ENCODE data around the gene NELL1.

Gene NELL1

DNA sequence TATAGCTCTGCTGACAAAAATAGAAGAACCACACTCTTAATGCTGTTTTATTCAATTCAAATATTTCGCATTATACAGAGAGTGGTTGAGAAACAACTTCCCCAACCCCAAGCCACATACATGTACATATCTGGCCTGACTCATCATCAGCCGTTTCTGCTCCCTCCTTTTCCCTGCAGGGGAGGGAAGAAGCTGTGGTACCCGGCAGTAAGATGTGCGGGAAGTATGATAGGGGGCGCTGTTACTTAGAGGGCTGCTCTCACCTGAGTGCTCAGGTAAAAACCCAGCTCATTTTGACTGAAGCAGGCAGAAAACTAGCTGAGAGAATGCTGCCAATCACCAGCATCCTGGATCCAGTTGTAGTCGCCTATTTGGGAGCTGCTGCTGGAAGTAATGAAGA lies 85.5 kb downstream of the NELL1 start:
- DNase-seq (ENCODE audit: extremely low spot score), result peak; percentile 20
- ChIA-PET POLR2A (no interaction called here), CTCF (interaction anchor here (0.6 to 0.8 kb wide), 2 partner anchors 15 to 555 kb away, joined by 3 read pairs; no protein-coding TSS in a partner anchor)
- TF ChIP-seq L3MBTL2 (conservative IDR thresholded peaks at IDR 0.05) (no peak), CTBP1 (IDR thresholded peaks at IDR 0.05; ENCODE audit: borderline replicate concordance) (no peak), LEF1 (IDR thresholded peaks at IDR 0.05; ENCODE audit: borderline replicate concordance) (no peak), ZNF384 (IDR thresholded peaks at IDR 0.05) (no peak), ARNT (IDR thresholded peaks at IDR 0.05) (no peak), ELF4 (IDR thresholded peaks at IDR 0.05) (no peak), TARDBP (IDR thresholded peaks at IDR 0.05) (no peak), FOXK2 (IDR thresholded peaks at IDR 0.05) (no peak), HDGF (IDR thresholded peaks at IDR 0.05; ENCODE audit: borderline replicate concordance) (no peak), FOXM1 (IDR thresholded peaks at IDR 0.05; ENCODE audit: borderline replicate concordance) (no peak)
- TF ChIP-seq, protein P1, sequence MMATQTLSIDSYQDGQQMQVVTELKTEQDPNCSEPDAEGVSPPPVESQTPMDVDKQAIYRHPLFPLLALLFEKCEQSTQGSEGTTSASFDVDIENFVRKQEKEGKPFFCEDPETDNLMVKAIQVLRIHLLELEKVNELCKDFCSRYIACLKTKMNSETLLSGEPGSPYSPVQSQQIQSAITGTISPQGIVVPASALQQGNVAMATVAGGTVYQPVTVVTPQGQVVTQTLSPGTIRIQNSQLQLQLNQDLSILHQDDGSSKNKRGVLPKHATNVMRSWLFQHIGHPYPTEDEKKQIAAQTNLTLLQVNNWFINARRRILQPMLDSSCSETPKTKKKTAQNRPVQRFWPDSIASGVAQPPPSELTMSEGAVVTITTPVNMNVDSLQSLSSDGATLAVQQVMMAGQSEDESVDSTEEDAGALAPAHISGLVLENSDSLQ (IDR thresholded peaks at IDR 0.05), result no peak

GRCh38 chr11:20759541-20759940 lies 90.2 kb downstream of the NELL1 start:
- ChIA-PET POLR2A (no interaction called here), CTCF (no interaction called here)
- DNase-seq (ENCODE audit: extremely low spot score), result no peak
- TF ChIP-seq ELF4 (IDR thresholded peaks at IDR 0.05) (no peak), FOXA1 (IDR thresholded peaks at IDR 0.05) (no peak), CTBP1 (IDR thresholded peaks at IDR 0.05; ENCODE audit: borderline replicate concordance) (no peak), ARNT (IDR thresholded peaks at IDR 0.05) (no peak), SP1 (IDR thresholded peaks at IDR 0.05) (no peak), ZNF384 (IDR thresholded peaks at IDR 0.05) (no peak), FOXM1 (IDR thresholded peaks at IDR 0.05; ENCODE audit: borderline replicate concordance) (no peak)

DNA sequence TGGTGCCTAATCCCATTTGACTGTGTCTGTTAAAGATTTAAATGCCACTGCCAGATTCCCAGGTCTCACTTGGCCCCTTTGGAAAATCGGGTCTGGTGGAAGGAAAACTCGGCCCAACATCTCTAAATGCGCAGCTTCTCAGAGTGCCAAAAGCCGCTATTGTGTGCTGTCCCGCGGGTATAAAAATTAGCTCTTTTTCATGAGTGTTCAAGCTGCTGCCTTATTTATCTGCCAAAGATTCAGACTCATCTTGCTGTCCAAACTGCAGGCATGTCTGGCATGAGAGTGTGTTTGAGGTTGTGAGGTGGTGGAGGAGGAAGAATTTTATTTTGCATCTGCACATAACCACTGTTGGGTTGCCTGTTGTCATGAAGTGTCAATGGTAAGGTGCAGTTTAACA lies 91.4 kb downstream of the NELL1 start:
- POLR2A ChIA-PET, result no interaction called here
- DNase-seq (ENCODE audit: extremely low spot score), result no peak
- CTCF ChIA-PET, result no interaction called here
- TF ChIP-seq L3MBTL2 (conservative IDR thresholded peaks at IDR 0.05) (no peak), FOXM1 (IDR thresholded peaks at IDR 0.05; ENCODE audit: borderline replicate concordance) (no peak), LEF1 (IDR thresholded peaks at IDR 0.05; ENCODE audit: borderline replicate concordance) (no peak), HDGF (IDR thresholded peaks at IDR 0.05; ENCODE audit: borderline replicate concordance) (no peak), NFRKB (IDR thresholded peaks at IDR 0.05) (no peak), ZNF384 (IDR thresholded peaks at IDR 0.05) (no peak), FOXK2 (IDR thresholded peaks at IDR 0.05) (no peak), BHLHE40 (IDR thresholded peaks at IDR 0.05; ENCODE audit: borderline replicate concordance) (no peak), SP1 (IDR thresholded peaks at IDR 0.05) (no peak)

- TF ChIP-seq, protein P1 (IDR thresholded peaks at IDR 0.05), result no peak
- TF ChIP-seq ZNF384 (IDR thresholded peaks at IDR 0.05) (no peak), HDGF (IDR thresholded peaks at IDR 0.05; ENCODE audit: borderline replicate concordance) (no peak), SUZ12 (IDR thresholded peaks at IDR 0.05) (no peak), FOXK2 (IDR thresholded peaks at IDR 0.05) (no peak), TARDBP (IDR thresholded peaks at IDR 0.05) (no peak), NFRKB (IDR thresholded peaks at IDR 0.05) (no peak), FOXM1 (IDR thresholded peaks at IDR 0.05; ENCODE audit: borderline replicate concordance) (no peak), ELF4 (IDR thresholded peaks at IDR 0.05) (no peak), BHLHE40 (IDR thresholded peaks at IDR 0.05; ENCODE audit: borderline replicate concordance) (no peak), CTBP1 (IDR thresholded peaks at IDR 0.05; ENCODE audit: borderline replicate concordance) (no peak), SP1 (IDR thresholded peaks at IDR 0.05) (no peak), ARNT (IDR thresholded peaks at IDR 0.05) (no peak), LEF1 (IDR thresholded peaks at IDR 0.05; ENCODE audit: borderline replicate concordance) (no peak), L3MBTL2 (conservative IDR thresholded peaks at IDR 0.05) (no peak)
- ChIA-PET CTCF (interaction anchor here (0.7 kb wide), 1 partner anchor 113 kb away, joined by 4 read pairs; no protein-coding TSS in a partner anchor), POLR2A (no interaction called here)
- DNase-seq (ENCODE audit: extremely low spot score), result no peak
Observed at GRCh38 chr11:20762116-20762844, 92.9 kb downstream of the NELL1 start.

DNA sequence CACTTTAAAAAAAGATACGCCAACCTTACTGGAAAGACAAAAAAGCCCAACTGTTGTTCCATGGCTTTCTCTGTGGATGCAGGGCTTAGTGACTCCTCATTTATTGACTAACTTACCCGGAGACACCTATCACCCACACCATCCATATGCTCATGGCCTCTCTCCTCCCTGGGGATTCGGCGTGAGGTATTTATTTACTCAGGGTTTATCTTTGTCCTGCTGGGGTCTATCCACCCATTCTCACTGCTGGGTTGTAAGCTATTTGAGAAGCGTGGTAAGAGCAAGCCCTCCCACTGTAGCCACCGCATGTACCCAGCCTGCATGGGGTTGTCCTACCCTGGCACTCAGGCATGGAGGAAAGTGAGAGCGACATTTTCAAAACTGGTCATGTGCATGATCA lies 93.6 kb downstream of the NELL1 start:
- no peak for TF ChIP-seq SP1 (IDR thresholded peaks at IDR 0.05)
- TF ChIP-seq CTBP1 (IDR thresholded peaks at IDR 0.05; ENCODE audit: borderline replicate concordance), result no peak
- TF ChIP-seq HDGF (IDR thresholded peaks at IDR 0.05; ENCODE audit: borderline replicate concordance), result no peak
- no peak for TF ChIP-seq L3MBTL2 (conservative IDR thresholded peaks at IDR 0.05)
- DNase-seq (ENCODE audit: extremely low spot score), result no peak
- CTCF ChIA-PET, result no interaction called here
- POLR2A ChIA-PET, result no interaction called here

- ChIA-PET CTCF (interaction anchor here (1.2 kb wide), 1 partner anchor 15 kb away, joined by 3 read pairs; no protein-coding TSS in a partner anchor), POLR2A (no interaction called here)
- no peak for DNase-seq (ENCODE audit: extremely low spot score)
- TF ChIP-seq L3MBTL2 (conservative IDR thresholded peaks at IDR 0.05) (no peak), HDGF (IDR thresholded peaks at IDR 0.05; ENCODE audit: borderline replicate concordance) (no peak), FOXM1 (IDR thresholded peaks at IDR 0.05; ENCODE audit: borderline replicate concordance) (no peak), ELF4 (IDR thresholded peaks at IDR 0.05) (no peak), NFRKB (IDR thresholded peaks at IDR 0.05) (no peak), SP1 (IDR thresholded peaks at IDR 0.05) (no peak), SUZ12 (IDR thresholded peaks at IDR 0.05) (no peak), ARNT (IDR thresholded peaks at IDR 0.05) (no peak), LEF1 (IDR thresholded peaks at IDR 0.05; ENCODE audit: borderline replicate concordance) (no peak), CTBP1 (IDR thresholded peaks at IDR 0.05; ENCODE audit: borderline replicate concordance) (no peak), TARDBP (IDR thresholded peaks at IDR 0.05) (no peak), BHLHE40 (IDR thresholded peaks at IDR 0.05; ENCODE audit: borderline replicate concordance) (no peak)
Observed at GRCh38 chr11:20770414-20770946, 101.1 kb downstream of the NELL1 start.

All from HEK293T (cell line).